H1 (cell line): ENCODE results near the gene DPEP3. TPM values are rescaled to one million over a fixed set of nuclear protein-coding genes. Genes with fewer than 3 reads are reported as not detected.

Source experiments
- CBX8 ChIP-seq: fragments of 300-800, 300-1000 bp; sonication (generic); IDR thresholded peaks from 2 replicates; pipeline ENCODE4 v1.7.1; 2016; ENCODE audit warnings: low read depth, low read length, borderline replicate concordance
- CTCF ChIP-seq, 3 experiments: IDR thresholded peaks; 1 replicate in 2 of 3; 2 replicates in 1 of 3; pipeline versions ENCODE4 v1.5.1 to v1.6.1; 2011; ENCODE audit warnings: low read length in 3 of 3, mild to moderate bottlenecking in 3 of 3, inconsistent platforms in 2 of 3, low read depth in 1 of 3, moderate library complexity in 1 of 3; ENCODE audit not compliant: insufficient read depth in 1 of 3; ENCODE audit errors: control extremely low read depth in 1 of 3
- RAD21 ChIP-seq, 2 experiments: IDR thresholded peaks in 1 of 2; conservative IDR thresholded peaks in 1 of 2; 2 replicates each; pipeline ENCODE4 v1.6.1; 2011; ENCODE audit warnings: low read depth in 2 of 2, low read length in 2 of 2, improper control_type of control experiment in 1 of 2, inconsistent platforms in 1 of 2, mild to moderate bottlenecking in 1 of 2, moderate library complexity in 1 of 2
- polyA plus RNA-seq, 7 experiments: library from polyadenylated mRNA; depleted of rRNA in 3 of 7; stranded (reverse) in 5 of 7; unstranded in 2 of 7; fragments of >200 nt in 5 of 7; fragments of 200-250 nt in 2 of 7; gene quantifications; 1 replicate in 5 of 7; 2 replicates in 1 of 7; 4 replicates in 1 of 7; pipeline versions ENCODE4 v1.2.1 to v1.2.3, GENCODE V29; 2011 to 2013; ENCODE audit warnings: missing spikeins in 2 of 7, mixed read lengths in 2 of 7
- total RNA-seq: library from RNA; stranded (reverse); fragmentation: NEBNext Ultra II Directional; extraction: Animal tissue kit (Norgen Biotek cat#: 25700); gene quantifications from 2 replicates; pipeline ENCODE4 v1.2.1, GENCODE V29; 2021

The DPEP3 gene
- total and polyA plus RNA-seq, 2 of the 8 experiments (the other 6 are each of a cell fraction or from before 2014, with no cell fraction given), result 6.5 to 9.9 TPM

GRCh38 chr16:67928561-67929364 lies 51.5 kb downstream of the DPEP3 start (continued):
- TF ChIP-seq RAD21 (IDR thresholded peaks at IDR 0.05 in 1 of 2, conservative IDR thresholded peaks at IDR 0.05 in 1 of 2; ENCODE audit: low read depth in 2 of 2, low read length in 2 of 2) (peak; percentile 94), CTCF (IDR thresholded peaks at IDR 0.05; ENCODE audit: control extremely low read depth in 1 of 3, insufficient read depth in 1 of 3, low read depth in 1 of 3, low read length in 3 of 3) (peak; percentile 96 to 100 (median 96)), CBX8 (no peak)
